Activated T-cell treated with anti-CD3 and anti-CD28 coated beads for 4 hours (primary cell): ENCODE results near the gene RTP5.
"Not testable (repeated sequence)": the region's sequence is repeated elsewhere in the genome, so short reads cannot be mapped to it uniquely, and the experiment has no call there.

Experiments used
- DNase-seq: peaks from one replicate; pipeline ENCODE4 v3.0.0-alpha.2; 2020

The RTP5 gene

DNA sequence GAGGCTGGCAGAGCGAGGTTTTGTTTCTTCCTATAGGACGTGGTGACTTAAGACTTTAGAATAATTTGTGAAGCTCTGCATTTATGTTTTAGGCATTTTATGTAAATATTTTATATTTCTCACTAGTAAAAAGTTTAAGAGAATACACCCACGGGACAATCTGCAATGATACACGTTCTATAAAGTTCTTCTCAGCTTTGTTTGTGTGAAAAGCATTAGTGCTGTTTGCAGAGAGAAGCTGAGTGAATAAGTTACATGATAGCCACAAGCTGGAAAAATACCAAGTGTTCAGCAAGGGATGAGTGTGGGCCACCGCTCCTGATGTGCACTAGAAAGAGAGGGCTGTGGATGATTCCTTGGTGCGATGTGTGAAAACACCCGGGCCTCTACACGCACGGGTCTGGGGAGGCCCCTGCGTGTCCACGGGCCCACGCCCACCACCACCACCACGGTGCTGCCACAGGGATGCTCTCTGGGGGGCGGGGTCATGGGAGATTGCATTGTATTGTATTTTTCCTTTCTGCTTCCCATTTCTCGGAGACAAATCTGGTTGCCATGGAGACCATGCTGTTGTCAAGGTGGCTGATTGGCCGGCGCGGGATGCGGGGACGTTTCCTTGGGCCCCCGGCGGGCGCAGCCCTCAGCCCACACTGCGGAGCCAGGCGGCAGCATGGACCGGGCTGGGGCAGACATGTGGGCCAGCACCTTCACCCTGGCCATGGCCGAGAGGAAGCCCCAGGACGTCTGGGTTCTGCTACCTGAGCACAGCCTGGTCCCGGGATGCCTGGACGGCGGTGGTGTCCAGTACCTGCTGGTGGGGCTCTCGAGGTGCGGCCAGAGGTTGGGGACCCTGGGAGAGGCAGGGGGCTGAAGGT, at the start of gene RTP5:
Gene RTP5 (plus strand): TSS at position 643 of the 875 bp plus-strand sequence. CDS start 28 bp downstream, at position 671.
- DNase-seq: no peak

DNA sequence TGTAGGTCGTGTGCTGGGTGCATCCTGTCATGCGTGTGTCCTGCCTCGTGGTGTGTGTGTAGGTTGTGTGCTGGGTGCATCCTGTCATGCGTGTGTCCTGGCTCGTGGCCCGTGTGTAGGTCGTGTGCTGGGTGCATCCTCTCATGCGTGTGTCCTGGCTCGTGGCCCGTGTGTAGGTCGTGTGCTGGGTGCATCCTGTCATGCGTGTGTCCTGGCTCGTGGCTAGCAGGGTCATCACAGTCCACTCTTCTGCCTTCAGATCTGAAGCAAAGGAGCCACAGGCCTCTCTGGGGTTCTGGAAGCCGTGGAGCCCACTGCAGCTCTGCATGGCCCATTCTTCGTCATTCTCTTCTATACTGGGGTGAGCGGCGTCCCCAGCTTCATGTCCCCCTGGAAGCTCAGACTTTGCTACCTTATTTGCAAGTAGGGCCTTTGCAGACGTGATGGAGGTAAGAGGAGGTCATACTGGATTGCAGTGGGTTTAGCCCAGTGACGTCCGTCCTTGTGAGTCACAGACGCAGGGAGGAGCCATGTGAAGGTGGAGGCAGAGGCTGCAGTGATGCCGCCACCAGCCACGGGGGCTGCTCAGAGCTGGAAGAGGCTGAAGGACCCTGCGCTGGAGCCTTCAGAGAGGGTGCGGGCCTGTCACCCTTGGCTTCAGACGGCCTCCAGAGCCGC, 49.4 kb upstream of the RTP5 start:
- not testable (repeated sequence) for DNase-seq

DNA sequence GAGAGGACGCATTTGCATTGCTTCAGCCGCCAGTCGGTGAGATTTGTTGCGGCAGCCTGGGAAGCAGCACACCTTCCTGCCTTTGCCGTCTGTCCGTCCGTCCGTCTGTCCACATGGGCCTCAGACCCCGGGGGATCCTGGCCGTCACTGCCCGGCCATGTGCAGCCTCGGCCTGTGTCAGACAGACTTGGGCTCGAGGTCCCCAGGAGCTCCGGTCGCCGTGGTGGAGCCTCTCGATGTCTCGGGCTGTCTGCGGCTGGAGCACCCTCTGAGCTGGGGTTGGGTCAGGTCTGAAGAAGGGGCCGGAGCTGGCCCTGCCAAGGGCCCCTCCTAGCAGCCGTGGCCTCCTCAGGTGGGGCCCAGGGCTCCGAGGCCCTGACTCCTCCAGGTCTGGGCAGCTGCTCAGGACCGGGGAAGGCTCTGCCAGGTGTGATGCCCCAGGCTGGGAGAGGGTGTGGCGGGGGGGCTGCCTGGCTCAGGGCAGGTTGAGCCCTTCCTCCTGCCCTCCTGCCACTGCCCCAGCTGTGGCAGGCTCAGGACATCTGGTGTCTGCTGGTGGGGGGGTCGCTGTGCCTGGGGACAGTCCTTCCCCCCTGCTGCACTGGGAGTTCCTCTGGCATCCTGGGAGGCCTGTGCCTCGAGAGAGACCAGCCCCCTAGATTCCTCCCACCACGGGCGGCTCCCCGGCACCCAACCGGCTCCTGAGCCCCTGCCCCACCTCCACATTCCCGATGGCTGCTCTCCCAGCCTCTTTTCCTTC, 48.7 kb upstream of the RTP5 start:
- DNase-seq: no peak

DNA sequence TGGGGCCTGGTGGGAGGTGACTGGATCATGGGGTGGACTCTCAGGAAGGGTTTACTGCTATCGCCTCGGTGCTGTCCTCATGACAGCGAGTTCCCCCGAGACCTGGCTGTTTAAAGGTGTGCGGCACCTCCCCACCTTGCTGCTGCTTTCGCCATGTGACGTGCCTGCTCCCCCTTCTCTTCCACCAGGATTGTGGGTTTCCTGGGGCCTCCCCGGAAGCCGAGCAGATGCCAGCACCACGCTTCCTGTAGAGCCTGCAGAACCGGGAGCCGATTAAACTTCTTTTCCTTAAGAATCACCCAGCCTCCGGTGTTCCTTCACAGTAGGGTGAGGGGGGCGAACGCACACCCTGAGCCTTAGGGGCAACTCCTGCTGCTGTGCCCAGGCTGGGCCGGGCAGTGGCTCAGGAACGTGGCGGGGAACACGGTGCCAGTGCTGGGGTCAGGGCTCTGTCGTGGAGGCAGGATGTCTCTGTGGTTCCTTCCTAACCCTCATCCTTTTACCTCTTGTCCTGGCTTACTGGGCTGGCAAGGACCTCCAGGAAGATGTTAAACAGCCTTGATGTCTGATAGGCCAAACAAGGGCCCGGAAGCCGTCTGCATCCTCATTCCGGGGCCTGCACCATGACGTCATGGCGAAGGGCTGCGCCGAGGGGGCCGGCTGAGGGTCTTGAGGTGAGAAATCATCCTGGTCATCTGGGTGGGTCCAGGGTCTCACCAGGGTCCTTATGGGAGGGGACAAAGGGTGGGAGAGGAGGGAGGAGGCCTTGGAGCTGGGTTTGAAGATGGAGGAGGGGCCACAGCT, 47.9 kb upstream of the RTP5 start:
- DNase-seq: no peak

DNA sequence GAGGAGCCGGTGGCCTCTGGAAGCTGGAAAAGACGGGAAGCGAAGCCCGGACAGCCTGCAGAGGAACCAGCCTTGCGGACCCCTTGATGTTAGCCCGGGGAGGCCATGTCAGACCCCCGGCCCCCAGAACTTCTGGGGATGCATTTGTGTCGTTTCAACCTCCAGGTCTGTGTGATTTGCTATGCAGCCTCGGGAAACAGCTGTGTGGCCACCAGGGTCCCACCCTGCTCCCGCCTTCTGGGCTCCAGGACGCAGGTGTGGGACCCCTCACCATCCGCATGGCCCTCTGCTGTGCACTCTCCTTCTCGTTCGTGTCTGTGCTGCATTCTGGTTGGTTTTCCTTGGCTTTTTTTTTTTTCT, 47.3 kb upstream of the RTP5 start:
- DNase-seq: no peak

DNA sequence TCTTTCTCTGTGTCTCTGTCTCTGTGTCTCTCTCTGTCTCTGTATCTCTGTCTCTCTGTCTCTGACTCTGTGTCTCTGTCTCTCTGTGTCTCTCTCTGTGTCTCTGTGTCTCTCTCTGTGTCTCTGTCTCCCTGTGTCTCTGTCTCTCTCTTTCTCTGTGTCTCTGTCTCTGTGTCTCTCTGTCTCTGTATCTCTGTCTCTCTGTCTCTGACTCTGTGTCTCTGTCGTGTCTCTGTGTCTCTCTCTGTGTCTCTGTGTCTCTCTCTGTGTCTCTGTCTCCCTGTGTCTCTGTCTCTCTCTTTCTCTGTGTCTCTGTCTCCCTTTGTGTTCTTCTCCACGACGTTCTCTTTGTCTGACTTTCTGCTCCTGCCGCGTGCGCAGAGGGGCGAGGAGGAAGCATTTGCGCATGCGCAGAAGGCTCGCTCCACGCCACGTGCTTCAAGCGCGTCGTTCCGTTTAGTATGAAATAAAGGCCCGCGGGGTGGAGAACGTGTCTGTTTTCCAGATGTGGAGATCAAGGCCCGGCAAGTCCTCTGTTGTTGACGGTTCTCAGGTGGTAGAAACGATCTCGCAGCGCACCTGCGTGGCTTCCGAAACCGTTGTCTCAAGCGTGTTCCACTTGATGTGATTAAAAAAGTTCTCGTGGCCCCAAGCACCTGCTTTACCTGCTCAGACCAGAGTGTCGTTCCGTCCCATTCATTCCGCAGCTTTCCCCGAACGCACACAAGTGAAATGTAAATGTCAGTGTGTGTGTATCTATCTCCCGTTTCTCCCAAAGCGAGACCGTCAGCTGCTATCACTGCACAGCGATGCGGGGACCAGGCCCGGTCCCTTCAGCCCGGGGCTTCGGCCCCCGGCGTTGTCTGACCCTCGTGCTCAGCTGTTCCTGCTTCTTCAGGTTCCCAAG, 45.7 kb upstream of the RTP5 start:
- not testable (repeated sequence) for DNase-seq

DNA sequence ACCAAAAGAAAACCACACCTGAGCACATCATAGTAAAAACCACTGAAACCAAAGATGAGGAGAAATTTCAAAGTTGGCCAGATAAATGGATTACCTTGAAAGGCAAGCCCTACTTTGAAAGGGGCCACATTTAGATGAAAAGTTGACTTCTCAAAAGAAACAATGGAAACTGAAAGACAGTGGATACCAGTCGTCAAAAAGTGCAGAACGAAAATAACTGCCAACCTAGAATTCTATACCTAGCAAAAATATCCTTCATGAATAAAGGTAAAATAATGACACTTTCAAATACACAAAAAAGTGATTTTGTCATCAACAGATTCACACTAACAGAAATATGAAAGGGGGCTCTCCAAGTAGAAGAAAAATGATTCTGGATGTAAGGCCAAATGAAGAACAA, 42.1 kb upstream of the RTP5 start:
- no peak for DNase-seq

DNA sequence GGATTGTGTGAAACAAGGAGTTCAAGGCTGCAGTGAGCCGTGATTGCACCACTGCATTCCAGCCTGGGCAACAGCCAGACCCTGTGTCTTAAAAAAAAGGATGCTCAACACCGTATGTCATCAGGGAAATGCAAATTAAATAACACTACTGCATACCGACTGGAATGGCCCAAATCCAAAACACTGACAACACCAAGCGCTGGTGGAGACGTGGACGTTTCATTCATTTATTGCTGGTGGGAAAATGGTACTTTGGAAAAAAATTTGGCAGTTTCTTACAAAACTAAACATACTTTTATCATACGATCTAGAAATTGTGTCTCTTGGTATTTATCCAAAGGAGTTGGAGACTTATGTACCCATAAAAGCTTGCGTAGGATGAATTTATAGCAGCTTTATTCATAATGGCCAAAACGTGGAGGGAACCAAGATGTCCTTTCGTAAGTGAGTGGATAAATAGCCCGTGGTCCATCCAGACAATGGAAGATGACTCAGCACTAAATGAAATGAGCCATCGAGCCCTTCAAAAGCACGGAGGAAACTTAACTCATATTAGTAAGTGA, 36.3 kb upstream of the RTP5 start:
- no peak for DNase-seq

DNA sequence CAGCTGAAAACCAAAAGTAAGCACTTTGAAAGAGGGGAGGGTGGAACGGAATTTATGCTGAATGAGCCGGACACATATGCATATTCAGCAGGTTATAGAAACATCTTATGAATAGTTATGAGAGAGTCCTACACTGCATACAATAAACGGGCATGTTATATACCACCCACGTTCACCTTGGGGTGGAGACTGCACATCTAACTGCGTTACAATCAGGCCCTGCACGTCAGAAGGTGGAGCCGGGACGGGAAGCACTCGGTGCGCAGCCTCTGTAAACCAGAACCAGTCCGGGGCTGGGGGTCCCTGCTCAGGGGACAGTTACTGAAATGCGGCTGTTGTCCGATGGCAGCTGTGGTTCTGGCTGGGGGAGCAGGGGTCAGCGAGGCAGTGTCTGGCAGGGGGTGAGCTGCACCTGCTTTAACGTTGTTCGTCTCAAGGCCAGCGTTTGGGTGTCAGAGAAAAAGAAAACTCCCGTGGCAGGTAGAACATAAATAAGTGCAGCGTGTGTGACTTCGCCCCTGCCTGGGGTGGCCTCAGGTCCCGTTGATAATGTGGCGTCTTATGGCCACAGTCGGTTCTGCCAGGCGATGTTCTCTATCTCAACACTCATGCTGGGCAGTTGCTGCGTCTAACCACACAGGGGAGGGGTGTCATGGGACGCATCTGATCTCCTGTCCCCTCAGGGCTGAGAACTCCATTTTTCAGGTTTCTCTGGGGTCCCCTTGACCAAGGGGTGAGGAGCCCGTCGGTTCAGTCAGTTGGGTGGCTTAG, 35.6 kb upstream of the RTP5 start:
- DNase-seq: not testable (repeated sequence)

DNA sequence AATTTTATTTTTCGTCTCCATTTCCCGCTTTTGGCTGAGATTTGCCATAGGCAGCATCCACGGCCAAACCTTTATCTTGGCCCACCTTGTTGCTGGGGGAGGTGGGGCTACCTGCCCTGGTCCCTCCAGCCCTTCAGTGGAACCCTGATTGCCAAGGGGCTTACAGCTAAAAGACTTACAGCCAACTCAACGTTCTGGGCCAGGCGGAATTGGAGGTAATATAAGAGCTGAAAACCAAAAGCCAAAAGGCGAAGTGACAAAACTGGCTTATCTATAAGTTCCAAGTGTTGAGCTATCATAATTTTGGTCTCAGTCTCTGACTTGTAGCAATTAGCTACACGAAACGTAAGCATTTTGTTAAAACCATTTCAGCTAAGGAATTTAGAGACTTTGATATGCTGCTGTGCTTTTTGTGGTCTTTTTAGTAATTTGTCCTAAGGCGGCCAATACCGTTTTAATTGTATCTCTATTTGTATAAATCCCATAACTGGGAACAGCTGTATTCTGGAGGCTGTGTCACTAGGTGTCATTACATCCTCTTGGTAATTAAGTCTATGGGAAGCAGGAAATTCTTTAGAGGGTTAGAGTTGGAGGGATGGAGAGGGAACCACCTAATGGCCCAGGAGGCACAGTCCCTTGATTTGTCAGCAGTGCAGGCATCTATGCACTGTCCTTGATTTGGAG, 34.9 kb upstream of the RTP5 start:
- DNase-seq: no peak

DNA sequence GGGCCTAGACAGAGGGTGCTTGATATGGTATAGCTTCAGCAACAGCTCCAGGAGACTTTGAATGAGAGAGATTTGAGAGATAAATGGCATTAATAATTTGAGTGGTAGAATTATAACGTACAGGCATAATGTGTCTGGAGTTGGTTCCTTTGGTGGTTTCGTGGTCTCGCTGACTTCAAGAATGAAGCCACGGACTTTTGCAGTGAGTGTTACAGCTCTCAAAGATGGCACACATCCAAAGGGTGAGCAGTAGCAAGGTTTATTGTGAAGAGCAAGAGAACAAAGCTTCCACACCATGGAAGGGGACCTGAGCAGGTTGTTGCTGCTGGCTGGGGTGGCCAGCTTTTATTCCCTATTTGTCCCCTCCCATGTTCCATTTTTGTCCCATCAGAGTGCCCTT, 33.9 kb upstream of the RTP5 start:
- no peak for DNase-seq

DNA sequence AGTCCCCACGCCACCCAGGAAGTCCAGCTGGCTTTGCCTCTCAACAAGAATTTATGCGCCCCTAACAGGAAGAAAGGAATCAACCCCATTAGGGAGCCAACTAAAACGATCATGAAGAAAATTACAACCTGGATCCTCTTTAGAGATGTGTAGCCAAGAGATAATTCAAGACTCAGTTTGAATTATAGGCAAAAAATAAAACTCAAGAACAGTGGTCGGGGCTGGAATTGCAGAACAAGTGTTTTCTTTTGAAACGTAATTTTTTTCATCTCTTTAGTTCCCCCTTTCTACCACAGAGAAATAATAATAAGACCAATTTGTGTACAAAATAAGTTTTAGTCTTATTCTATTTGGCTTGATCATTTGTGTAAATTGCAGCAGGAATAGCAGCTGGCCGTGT, 33.2 kb upstream of the RTP5 start:
- no peak for DNase-seq

DNA sequence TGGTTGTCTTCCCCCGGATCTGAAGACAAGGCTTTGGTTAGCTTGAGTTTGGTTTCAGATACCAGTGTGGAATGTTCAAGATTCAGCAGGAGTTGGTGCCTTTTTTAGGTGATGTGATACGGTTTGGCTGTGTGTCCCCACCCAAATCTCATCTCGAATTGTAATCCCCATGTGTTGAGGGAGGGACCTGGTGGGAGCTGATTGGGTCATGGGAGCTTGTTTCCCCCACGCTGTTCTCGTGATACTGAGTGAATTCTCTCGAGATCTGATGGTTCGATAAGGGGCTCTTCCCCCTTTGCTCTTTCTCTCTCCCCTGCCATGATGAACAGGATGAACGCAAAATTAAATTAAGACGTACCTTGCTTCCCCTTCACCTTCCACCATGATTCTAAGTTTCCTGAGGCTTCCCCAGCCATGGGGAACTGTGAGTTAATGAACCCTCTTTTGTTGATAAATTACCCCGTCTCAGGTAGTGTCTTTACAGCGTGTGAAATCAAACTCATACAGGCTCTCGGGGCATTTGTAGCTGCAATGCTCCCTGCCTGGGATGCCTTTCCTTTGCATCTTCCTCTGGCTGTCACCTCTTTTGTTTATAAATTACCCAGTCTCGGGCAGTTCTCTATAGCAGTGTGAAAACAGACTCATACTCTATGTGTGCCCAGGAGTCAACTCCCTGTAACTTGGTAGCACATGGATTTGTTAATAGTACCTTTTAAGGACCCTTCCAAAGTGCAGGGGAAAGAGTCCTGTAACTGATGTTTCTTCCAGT, 32.1 kb upstream of the RTP5 start:
- DNase-seq: no peak

DNA sequence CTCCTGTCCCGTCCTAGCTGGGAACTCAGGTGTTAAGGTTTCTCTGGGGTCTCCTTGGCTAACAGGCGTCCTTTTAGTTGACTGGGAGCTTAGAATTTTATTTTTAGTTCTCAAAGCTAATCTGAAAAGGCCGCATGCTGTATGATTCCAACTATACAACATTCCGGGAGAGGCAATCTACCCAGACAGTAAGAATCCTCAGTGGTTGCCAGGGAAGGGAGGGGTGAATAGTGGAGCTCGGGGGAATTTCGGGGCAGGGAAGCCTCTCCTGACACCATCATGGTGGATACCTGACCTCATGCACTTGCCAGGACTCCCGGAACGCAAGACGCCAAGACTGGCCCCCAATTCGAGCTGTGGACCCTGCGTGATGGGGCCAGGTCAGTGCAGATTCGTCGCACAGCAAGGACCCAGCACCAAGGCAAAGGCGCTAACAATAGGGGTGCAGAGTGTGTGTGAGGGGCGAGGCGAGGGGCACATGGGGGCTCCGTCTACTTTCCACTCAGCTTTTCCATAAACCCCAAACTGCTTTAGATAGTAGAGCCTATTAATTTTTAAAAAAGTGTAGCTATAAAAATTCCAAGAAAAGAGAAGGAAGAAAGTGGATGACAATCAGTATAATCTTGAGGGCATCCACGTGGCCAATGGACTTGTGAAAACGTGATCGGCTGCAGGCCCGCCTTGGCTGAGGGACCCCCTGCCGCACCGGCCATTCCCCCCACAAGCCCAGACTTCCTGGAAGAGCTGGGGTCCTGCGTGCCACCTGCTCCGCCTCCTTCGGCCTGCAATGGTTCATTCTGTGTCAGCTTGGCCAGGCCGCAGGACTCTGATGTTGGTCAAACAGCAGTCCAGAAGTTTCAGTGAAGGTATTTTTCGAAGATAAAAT, 28.1 kb upstream of the RTP5 start:
- no peak for DNase-seq

DNA sequence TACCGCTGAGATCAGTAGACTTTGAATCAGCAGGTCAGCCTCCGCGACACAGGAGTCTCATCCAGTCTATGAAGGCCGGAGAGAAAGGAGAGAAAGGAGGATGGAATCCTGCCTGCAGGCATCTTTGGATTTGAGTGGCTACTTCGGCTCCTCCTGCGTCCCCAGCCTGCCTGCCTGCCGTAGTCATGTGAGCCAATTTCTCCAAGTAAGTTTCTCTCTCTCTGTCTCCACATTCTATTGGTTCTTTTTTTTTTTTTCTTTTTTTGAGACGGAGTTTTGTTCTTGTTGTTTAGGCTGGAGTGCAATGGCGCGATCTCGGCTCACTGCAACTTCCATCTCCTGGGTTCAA, 27.5 kb upstream of the RTP5 start:
- no peak for DNase-seq

DNA sequence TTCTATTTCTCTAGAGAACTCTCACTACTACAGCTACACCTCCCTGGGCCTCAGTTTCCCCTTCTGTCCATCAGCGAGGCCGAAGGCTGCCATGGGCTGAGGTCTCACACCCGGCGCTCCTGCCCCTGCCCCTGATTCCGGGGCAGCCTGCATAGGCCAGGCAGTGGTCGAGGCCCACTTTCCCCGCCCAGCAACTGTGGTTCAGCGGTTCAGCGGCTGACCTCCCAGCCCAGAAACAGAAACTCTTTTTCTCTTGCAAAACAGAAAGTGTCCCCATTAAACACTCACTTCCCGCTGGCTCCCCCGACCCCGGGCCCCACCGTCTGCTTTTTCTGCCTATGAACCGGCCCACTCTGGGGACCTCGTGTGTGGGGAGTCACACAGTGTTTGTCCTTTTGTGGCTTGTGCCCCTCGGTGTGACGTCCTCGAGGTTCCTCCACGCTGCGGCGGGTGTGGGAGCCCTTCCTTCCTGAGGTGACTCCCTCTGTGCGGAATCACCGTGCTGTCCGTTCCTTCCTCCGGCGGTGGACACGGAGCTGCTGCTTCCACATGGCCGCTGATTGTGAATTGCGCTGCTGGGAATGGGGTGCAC, 26.8 kb upstream of the RTP5 start:
- no peak for DNase-seq

DNA sequence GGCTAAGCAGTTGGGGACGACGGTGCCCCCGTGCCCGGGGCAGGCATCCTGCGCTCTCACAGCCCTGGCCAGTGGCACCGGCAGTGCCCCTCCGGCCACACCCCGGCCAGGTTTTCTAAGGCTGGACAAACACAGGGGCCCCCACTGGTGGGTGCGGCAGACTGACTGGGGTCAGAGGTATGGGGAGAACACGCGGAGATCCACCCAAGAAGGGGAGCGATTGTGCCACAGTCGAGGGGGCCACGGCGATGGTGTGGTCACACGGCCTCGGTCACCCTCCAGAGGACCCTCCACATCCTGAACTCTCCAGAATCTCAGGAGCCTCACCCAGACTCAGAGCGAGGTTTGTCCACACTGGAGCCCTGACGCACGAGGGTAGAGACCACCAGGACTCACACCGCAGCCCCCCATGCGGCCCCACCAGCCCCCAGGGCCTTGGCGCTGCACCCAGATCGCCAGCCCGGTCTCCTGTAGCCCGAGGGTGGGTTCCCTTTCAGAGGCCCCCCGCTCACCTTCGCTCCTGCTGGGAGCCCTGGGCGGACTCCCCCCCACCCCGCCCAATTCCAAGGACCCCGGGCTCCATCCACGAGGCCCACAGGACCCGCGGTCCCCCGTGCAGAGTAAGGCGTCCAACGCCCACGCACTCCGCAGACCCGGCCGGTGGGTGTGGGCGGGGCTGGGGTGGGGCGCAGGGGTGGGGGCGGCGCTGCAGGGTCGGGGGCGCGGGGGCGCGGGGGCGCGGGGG, 26.0 kb upstream of the RTP5 start:
- DNase-seq: no peak
